Naive thymus-derived CD8-positive, alpha-beta T cell (primary cell): ENCODE results near the gene PRKD1. TPM values are rescaled to one million over a fixed set of nuclear protein-coding genes. Genes with fewer than 3 reads are reported as not detected.
"Not testable (repeated sequence)": the region's sequence is repeated elsewhere in the genome, so short reads cannot be mapped to it uniquely, and the experiment has no call there.

ENCODE experiments used
- ATAC-seq, 2 donors: fragments of 150-1000 bp; cut with Tn5 transposase in 1 of 2; sonication (Bioruptor Pico), chemical (Tn5 transposase) in 1 of 2; 1 replicate in 1 of 2; 2 replicates in 1 of 2; pipeline ENCODE4 v1.10.0; 2021; ENCODE audit warnings: mild to moderate bottlenecking in 2 of 2, moderate library complexity in 2 of 2
- POLR2A ChIA-PET: fragments of 350-600 bp; sonication (Branson Sonifier 250); formaldehyde crosslinking; loops from one replicate; lab custom pipeline; 2021; ENCODE audit warnings: antibody characterized with exemption; lab: Charles Lee
- DNase-seq, 10 donors: peaks; one replicate each; pipeline versions ENCODE4 v3.0.0 to v3.0.0-alpha.2; 2020 to 2022
- H3K27ac Mint-ChIP-seq, 10 donors: one replicate each; pipeline ENCODE4 v1.8.0; 2020 to 2022; ENCODE audit warnings: mild to moderate bottlenecking in 10 of 10, mixed read lengths in 10 of 10, moderate library complexity in 4 of 10, inconsistent platforms in 1 of 10
- H3K27me3 Mint-ChIP-seq, 5 donors: one replicate each; pipeline ENCODE4 v1.8.0; 2021 to 2022; ENCODE audit warnings: mixed read lengths in 5 of 5
- H3K36me3 Mint-ChIP-seq, 3 donors: one replicate each; pipeline ENCODE4 v1.8.0; 2020 to 2022; ENCODE audit warnings: mixed read lengths in 3 of 3, mild to moderate bottlenecking in 2 of 3, inconsistent platforms in 1 of 3
- H3K4me1 Mint-ChIP-seq, 4 donors: one replicate each; pipeline ENCODE4 v1.8.0; 2021 to 2022; ENCODE audit warnings: mixed read lengths in 4 of 4
- H3K4me3 Mint-ChIP-seq, 10 donors: one replicate each; pipeline ENCODE4 v1.8.0; 2020 to 2022; ENCODE audit warnings: mild to moderate bottlenecking in 10 of 10, mixed read lengths in 10 of 10, moderate library complexity in 6 of 10, inconsistent platforms in 1 of 10
- H3K9me3 Mint-ChIP-seq, 9 donors: one replicate each; pipeline ENCODE4 v1.8.0; 2020 to 2022; ENCODE audit warnings: mixed read lengths in 9 of 9, mild to moderate bottlenecking in 3 of 9, inconsistent platforms in 1 of 9, moderate library complexity in 1 of 9
- polyA plus RNA-seq, 3 donors: library from polyadenylated mRNA; unstranded; fragments of 300-500 nt; fragmentation: Illumina TruSeq; gene quantifications; one replicate each; pipeline ENCODE4 v1.2.3, GENCODE V29; 2021
- total RNA-seq, 8 experiments: library from RNA in 2 of 8; stranded (reverse) in 2 of 8; gene quantifications; one replicate each; pipeline ENCODE4 v1.2.3 and lab custom pipeline; 2021 to 2026

PRKD1 gene
- total and polyA plus RNA-seq, 5 experiments from 2014 or later: not detected

DNA sequence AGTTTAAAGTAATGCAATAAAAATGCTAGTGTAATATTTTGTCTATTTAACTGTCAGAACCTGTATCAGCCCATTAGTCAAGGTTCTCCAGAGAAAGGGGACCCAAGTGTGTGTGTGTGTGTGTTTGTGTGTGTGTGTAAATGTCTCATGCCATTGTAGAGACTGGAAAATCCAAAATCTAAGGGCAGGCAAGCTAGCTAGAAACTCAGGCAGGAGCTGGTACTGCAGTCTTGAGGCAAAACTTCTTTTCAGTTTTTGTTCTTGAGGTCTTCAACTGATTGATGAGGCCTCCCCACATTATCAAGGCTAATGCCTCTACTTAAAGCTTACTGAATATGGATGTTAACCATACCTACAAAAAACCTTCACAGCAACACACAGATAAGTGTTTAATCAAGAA is 126.7 kb downstream of the PRKD1 start:
- H3K27me3 Mint-ChIP-seq: no peaks in the 10 kb centered on the region
- no peaks in the 10 kb centered on the region for H3K4me1 Mint-ChIP-seq
- DNase-seq: no peak
- no peaks in the 10 kb centered on the region for H3K36me3 Mint-ChIP-seq
- POLR2A ChIA-PET: no interaction called here
- H3K4me3 Mint-ChIP-seq: no peak overlapping the region
- peaks cover 0 to 12% (median 3%) of the 10 kb centered on the region in 9 donors for H3K9me3 Mint-ChIP-seq
- no peak for ATAC-seq
- H3K27ac Mint-ChIP-seq: no peak overlapping the region

GRCh38 chr14:29799464-29800095 is 128.1 kb downstream of the PRKD1 start:
- POLR2A ChIA-PET: no interaction called here
- no peak for DNase-seq
- no peaks in the 10 kb centered on the region for H3K36me3 Mint-ChIP-seq
- H3K9me3 Mint-ChIP-seq: peaks cover 0 to 8% (median 2%) of the 10 kb centered on the region in 9 donors
- no peak overlapping the region for H3K27ac Mint-ChIP-seq
- ATAC-seq: no peak
- no peaks in the 10 kb centered on the region for H3K4me1 Mint-ChIP-seq
- no peak overlapping the region for H3K4me3 Mint-ChIP-seq
- H3K27me3 Mint-ChIP-seq: no peaks in the 10 kb centered on the region

DNA sequence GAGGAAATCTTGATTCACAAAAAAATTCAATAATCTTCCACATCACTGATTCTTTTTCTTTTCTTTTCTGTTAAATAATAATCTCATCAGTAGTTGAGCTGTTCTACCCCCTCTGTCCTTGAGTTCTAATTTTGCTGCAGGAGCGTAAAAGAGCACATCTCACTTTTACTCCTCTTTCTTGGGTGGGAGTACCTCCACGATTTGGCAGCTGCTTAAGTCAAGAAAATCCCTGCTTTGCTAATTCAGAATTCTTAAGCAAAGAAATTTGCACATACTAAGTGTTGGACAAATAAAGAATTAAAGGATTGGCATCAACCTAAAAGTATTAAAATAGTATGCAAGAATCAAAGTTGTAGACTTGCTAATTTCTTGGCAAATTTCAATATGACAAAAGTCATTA is 128.8 kb downstream of the PRKD1 start:
- H3K4me1 Mint-ChIP-seq: no peaks in the 10 kb centered on the region
- ATAC-seq (no peak), DNase-seq (no peak)
- H3K27ac Mint-ChIP-seq: no peak overlapping the region
- H3K9me3 Mint-ChIP-seq: peaks cover 0 to 8% (median 3%) of the 10 kb centered on the region in 9 donors
- no peak overlapping the region for H3K4me3 Mint-ChIP-seq
- H3K27me3 Mint-ChIP-seq: no peaks in the 10 kb centered on the region
- POLR2A ChIA-PET: no interaction called here
- no peaks in the 10 kb centered on the region for H3K36me3 Mint-ChIP-seq

DNA sequence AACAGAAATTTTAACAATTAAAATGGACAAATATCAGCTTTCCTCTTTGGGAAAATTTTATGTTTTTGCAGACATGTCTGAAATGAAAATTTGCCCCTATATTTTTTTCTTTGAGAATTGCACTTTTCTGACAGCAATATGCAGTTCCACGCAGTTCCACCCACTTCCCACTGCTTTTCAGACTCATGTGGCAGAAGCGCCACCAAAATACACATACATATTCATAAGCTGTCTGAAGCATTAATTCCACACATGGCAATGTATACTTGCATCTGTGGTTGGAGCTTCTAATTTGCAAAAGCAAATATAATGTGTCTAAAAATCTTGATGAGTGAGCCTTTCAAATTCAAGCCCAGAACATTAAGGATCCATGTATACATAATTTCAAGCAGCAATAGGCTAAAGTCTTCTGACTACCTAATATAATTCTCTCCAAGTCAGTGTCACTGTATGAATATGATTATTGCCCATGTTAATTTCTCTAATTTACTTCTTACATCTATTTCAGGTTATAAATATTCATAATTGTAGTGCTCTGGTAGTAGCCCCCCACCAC is 129.5 kb downstream of the PRKD1 start:
- ATAC-seq: no peak
- POLR2A ChIA-PET: no interaction called here
- Mint-ChIP-seq H3K27ac (no peak overlapping the region), H3K36me3 (no peaks in the 10 kb centered on the region), H3K4me3 (no peak overlapping the region), H3K9me3 (peaks cover 0 to 8% (median 3%) of the 10 kb centered on the region in 9 donors), H3K27me3 (no peaks in the 10 kb centered on the region), H3K4me1 (no peaks in the 10 kb centered on the region)
- no peak for DNase-seq

DNA sequence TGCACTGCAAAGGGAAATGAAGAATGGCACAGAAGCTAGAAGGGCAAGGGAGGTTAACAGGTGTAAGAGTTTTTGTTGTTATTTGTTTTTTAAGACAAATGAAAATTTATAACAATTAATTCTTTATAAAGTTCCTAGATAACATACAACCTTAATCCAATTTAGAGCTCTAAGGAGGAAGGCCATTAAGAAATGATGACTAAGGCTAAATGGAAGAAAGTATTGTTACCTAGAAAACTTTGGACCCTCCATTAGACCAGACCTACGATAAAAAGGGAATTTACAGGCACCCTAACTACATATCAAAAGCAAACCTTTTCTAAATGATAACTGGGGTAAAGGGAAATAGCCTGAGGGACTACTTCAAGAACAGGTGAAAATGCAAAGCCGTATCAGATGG is 130.8 kb downstream of the PRKD1 start:
- Mint-ChIP-seq H3K27ac (no peak overlapping the region), H3K27me3 (no peaks in the 10 kb centered on the region), H3K4me3 (no peak overlapping the region), H3K36me3 (no peaks in the 10 kb centered on the region), H3K4me1 (no peaks in the 10 kb centered on the region), H3K9me3 (peaks cover 0 to 8% (median 3%) of the 10 kb centered on the region in 9 donors)
- no peak for ATAC-seq
- no peak for DNase-seq
- POLR2A ChIA-PET: no interaction called here

DNA sequence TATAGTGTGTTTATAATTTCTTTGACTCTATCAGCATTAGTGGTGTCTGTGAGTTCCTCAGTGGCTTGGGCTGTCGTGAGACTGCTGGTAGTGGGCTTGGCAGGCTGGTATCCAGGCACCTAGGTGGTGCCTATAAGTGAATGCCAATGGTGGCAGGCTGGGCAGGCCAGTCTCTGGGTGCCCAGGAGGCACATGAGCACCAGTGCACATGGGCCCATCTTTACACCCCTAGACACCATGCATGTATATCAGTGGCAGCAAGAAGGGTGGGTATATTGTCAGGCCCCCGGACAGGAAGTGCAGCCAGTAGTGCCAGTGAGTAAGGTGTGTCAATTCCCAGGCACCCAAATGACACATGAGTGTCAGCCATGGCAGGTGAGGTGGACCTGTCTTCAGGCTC is 138.2 kb downstream of the PRKD1 start:
- Mint-ChIP-seq H3K27me3 (no peaks in the 10 kb centered on the region), H3K9me3 (peaks cover 2 to 26% (median 11%) of the 10 kb centered on the region in 9 donors), H3K4me1 (no peaks in the 10 kb centered on the region), H3K36me3 (no peaks in the 10 kb centered on the region), H3K4me3 (no peak overlapping the region), H3K27ac (no peak overlapping the region)
- ATAC-seq: no peak
- DNase-seq: no peak
- POLR2A ChIA-PET: no interaction called here

- POLR2A ChIA-PET: no interaction called here
- no peaks in the 10 kb centered on the region for H3K27me3 Mint-ChIP-seq
- DNase-seq: no peak
- peaks cover 3 to 31% (median 12%) of the 10 kb centered on the region in 9 donors for H3K9me3 Mint-ChIP-seq
- no peak overlapping the region for H3K4me3 Mint-ChIP-seq
- no peaks in the 10 kb centered on the region for H3K4me1 Mint-ChIP-seq
- ATAC-seq: no peak
- H3K27ac Mint-ChIP-seq: no peak overlapping the region
- no peaks in the 10 kb centered on the region for H3K36me3 Mint-ChIP-seq
These were observed 139.6 kb downstream of the PRKD1 start for GRCh38 chr14:29788093-29788492.

GRCh38 chr14:29783556-29783955 is 144.1 kb downstream of the PRKD1 start:
- H3K27me3 Mint-ChIP-seq: no peaks in the 10 kb centered on the region
- DNase-seq (no peak), ATAC-seq (no peak)
- H3K9me3 Mint-ChIP-seq: peaks cover 6 to 36% (median 14%) of the 10 kb centered on the region in 9 donors
- no peak overlapping the region for H3K4me3 Mint-ChIP-seq
- no peak overlapping the region for H3K27ac Mint-ChIP-seq
- POLR2A ChIA-PET: no interaction called here
- H3K36me3 Mint-ChIP-seq: no peaks in the 10 kb centered on the region
- no peaks in the 10 kb centered on the region for H3K4me1 Mint-ChIP-seq

DNA sequence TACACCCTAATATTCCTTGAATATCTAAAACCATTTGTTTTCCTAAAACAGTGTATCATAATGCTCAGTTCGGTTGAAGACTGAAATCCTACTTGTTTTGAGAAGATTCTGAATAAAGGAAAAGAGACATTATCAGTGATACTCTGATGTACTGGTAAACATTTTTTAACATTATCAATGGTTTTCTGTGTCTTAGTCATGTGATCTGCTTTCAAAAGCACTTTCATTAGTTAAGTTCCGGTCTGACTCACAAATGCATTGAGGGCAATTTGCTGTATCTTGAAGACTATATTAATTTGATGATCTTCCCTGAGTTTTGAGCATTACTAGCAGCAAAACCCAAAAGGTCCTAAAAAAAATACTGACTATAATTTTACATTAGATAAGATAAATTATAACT is 145.6 kb downstream of the PRKD1 start:
- Mint-ChIP-seq H3K27ac (no peak overlapping the region), H3K27me3 (no peaks in the 10 kb centered on the region), H3K4me1 (no peaks in the 10 kb centered on the region), H3K36me3 (no peaks in the 10 kb centered on the region), H3K4me3 (no peak overlapping the region), H3K9me3 (peaks cover 15 to 49% (median 21%) of the 10 kb centered on the region in 9 donors)
- POLR2A ChIA-PET: no interaction called here
- no peak for ATAC-seq
- no peak for DNase-seq

- H3K27ac Mint-ChIP-seq, POLR2A ChIA-PET, ATAC-seq, H3K4me1 Mint-ChIP-seq, H3K36me3 Mint-ChIP-seq, H3K4me3 Mint-ChIP-seq, DNase-seq, H3K27me3 Mint-ChIP-seq: not testable (repeated sequence)
- peaks cover 7 to 46% (median 26%) of the 10 kb centered on the region in 9 donors for H3K9me3 Mint-ChIP-seq
These were observed 150.5 kb downstream of the PRKD1 start for GRCh38 chr14:29777142-29777541.

DNA sequence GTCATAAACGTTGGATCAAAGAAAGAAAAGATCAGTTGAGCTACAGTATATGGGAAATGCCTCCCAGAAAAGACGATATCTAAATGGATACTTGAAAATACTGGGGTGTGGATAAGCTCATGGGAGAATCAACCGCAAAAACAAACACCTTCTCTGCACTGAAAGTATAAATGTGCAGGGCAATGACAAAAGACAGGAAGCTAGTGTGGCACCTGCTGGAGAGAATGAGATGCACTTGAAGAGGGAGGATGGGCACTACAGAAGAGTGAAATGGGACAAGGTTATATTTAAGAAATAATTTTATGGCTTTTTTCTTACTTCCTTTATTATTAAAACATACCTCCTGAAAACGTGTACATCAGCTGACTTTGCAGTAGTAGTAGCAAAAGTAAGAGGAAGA is 153.7 kb downstream of the PRKD1 start:
- POLR2A ChIA-PET: no interaction called here
- Mint-ChIP-seq H3K27ac (no peak overlapping the region), H3K4me1 (no peaks in the 10 kb centered on the region), H3K4me3 (no peak overlapping the region), H3K9me3 (peaks cover 4 to 50% (median 28%) of the 10 kb centered on the region in 9 donors), H3K27me3 (no peaks in the 10 kb centered on the region), H3K36me3 (peaks cover 0 to 6% (median 0%) of the 10 kb centered on the region in 3 donors)
- DNase-seq: no peak
- no peak for ATAC-seq

DNA sequence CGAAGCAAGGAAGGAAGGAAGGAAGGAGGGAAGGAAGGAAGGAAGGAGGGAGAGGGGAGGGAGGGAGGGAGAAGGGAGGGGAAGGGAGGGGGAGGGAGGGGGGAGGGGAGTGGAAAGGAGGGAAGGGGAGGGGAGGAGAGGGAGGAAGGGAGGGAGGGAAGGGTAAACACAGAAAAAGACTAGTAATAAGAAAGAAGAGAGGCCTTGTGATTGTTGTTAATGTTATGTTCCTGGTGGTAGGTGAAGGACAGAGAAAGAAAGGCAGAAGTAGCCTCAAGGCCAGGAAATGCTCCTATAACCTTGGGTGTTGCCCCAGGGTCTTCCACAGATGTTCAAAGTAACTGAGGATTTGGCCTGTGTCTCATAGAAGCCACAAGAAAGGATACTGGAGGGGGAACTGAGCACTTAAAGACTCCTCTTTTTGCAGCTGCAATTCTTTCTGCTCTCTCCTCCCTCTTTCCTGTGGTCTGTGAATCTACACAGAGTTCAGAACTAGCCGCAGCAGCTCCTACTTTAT is 164.2 kb downstream of the PRKD1 start:
- Mint-ChIP-seq H3K4me1 (no peaks in the 10 kb centered on the region), H3K4me3 (no peak overlapping the region), H3K9me3 (peaks cover 0 to 21% (median 3%) of the 10 kb centered on the region in 9 donors), H3K27ac (no peak overlapping the region), H3K36me3 (peaks cover 0 to 4% (median 0%) of the 10 kb centered on the region in 3 donors), H3K27me3 (no peaks in the 10 kb centered on the region)
- DNase-seq (no peak), ATAC-seq (no peak)
- POLR2A ChIA-PET: no interaction called here

- H3K4me1 Mint-ChIP-seq: no peaks in the 10 kb centered on the region
- no peaks in the 10 kb centered on the region for H3K27me3 Mint-ChIP-seq
- H3K27ac Mint-ChIP-seq: no peak overlapping the region
- no peak overlapping the region for H3K4me3 Mint-ChIP-seq
- peaks cover 0 to 35% (median 3%) of the 10 kb centered on the region in 9 donors for H3K9me3 Mint-ChIP-seq
- peaks cover 0 to 4% (median 0%) of the 10 kb centered on the region in 3 donors for H3K36me3 Mint-ChIP-seq
- DNase-seq (no peak), ATAC-seq (no peak)
- POLR2A ChIA-PET: no interaction called here
These were observed 167.9 kb downstream of the PRKD1 start for GRCh38 chr14:29759521-29760340.
